HG03378 (cell line): ENCODE data around the gene ABCA12.

Source experiments
- ATAC-seq: cut with Tn5 transposase; IDR thresholded peaks from one replicate; pipeline ENCODE4 v1.9.1; 2021; ENCODE audit warnings: mild to moderate bottlenecking, moderate library complexity; ENCODE audit not compliant: unreplicated experiment

ABCA12 gene

DNA sequence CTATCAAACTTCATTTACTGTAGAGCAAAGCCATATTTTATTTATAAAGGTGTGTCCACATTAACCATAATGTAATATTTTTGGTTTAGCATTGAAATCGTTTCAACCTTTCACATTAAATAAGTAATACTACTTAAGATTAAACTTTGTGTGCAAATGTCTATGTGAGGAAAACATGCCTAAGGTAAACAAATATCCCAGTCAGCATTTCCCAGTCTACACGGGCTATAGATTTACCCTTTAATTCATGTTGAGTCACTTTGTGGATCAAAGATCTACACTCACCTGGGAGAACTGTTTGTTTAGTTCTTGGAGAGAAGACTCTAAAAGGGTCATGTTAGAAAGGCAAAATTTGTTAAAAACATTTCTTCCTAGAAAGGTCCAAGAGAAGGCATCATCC, 89.1 kb downstream of the ABCA12 start:
- ATAC-seq, result no peak

DNA sequence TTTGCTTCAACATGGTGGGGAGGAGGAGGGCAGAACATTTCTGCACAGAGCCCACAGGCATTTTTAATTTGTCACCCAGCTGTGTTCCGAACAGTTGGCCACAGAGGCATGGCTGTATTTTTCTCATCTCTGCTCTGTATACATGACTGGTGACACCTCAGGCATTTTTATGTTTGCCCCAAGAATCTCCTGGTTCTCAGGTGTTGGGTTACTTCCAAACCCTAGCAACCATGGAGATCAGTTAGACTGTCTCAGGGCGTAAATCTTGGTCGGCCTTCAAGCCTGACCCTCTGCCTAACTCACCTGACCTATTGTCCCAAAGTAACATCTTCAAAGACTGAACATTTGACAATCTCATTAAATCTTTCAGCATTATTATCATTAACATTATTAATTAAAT, 100.0 kb downstream of the ABCA12 start:
- no peak for ATAC-seq

DNA sequence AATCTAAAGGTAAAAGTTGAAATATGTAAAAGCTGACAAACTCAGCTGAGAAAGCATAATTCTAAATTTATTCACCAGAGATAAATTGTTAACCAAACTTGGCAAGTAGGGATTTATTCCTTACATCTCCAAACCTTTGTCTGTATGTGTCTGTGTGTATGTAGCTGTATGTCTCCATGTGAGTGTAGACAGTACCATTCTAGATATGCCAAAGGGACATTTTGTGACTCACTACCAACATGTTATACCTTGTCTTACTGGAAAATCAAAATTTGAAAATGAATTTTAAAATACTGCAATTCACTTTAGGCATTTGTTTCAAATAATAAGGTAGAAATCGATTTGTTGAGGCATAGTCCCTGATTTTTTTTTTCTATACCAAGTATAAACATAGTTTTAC, 102.1 kb downstream of the ABCA12 start:
- ATAC-seq, result no peak

DNA sequence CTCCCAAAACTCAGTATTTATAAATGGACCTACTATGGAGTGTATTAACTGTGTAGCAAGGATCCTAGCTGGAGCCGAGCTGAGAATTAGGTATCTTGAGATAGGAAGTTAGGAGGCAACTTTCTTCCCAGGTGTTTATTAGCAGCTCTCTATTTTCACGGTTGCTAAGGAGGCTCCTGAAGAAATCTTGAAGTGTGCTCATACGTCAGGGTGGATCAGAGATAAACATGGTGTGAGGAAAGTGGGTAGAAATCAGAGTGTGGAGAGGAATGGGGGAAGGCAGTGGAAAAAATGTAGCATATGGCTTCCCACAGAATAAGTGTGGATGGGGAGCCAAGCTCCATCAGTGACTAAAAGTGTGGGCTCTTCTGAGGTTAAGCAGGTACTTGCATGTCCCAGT, 104.3 kb downstream of the ABCA12 start:
- ATAC-seq, result no peak

DNA sequence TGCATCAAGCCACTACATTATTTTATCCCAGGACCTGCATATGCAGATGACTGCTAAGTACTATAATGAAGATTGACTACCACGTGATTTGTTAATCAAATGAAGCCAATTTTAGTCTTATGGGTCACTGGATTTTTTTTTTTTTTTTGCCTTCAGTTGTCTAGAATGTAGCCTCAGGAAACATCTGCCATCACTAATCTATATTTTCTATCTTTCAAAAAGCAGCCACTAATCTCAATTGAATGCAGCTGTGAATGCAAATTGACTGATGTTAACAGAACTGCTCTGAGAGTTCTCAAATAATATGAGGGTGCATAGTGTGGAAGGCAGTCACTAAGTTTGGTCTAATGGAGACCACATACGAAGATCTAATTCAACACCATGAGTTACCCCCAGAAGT, 106.3 kb downstream of the ABCA12 start:
- no peak for ATAC-seq

DNA sequence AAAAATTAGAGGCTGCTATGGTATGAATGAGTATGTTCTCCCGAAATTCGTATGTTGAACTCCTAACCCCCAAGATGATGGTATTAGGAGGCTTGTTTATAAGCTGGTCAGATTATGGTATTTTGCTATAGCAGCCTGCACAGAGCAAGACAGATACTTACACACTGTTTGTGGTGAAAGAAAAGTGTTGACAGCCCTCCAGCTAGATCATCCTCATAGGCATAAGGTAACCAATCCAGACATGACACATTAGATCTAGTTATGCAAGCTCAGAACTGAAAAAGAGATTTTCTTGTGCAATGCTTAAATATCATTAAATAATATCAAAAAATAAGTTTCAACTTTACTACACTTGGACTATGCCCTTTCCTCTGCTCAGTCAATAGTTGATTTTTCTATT, 107.1 kb downstream of the ABCA12 start:
- ATAC-seq, result no peak

DNA sequence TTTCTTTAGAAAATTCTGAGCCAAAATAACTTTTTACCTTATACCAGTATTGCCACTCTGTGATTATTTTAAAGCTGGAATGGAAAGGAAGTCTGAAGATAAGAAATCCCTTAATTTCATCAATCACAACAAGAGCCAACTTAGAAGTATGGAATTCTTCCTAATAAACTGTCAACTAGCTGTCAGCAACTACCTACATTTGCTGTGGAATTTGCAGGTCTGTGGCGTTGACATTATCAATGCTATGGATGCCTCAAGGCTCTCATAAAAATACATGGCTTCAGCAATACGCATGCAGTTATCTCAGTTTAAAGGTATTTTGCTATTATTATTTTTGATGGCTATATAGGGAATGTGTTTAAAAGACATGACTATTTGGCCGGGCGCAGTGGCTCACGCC, 108.5 kb downstream of the ABCA12 start:
- ATAC-seq, result no peak

DNA sequence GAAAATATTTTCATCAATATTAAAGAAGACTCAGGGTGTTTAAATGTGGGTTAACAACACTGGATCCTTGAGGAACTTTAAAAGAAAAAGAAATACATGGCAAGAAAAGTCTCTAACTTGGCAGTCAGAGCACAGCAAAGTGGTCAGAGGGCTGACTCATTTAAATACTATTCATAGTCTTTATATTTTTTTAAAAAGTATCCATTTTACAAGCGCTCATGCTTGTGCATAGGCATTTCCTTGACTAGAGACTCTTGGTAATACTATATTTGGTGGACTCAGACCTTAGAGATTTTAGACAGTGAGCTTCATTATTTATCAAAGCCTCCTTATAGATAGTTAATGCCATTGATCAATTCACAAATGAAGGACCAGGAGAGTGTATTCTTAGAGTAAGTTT, 110.2 kb downstream of the ABCA12 start:
- no peak for ATAC-seq

DNA sequence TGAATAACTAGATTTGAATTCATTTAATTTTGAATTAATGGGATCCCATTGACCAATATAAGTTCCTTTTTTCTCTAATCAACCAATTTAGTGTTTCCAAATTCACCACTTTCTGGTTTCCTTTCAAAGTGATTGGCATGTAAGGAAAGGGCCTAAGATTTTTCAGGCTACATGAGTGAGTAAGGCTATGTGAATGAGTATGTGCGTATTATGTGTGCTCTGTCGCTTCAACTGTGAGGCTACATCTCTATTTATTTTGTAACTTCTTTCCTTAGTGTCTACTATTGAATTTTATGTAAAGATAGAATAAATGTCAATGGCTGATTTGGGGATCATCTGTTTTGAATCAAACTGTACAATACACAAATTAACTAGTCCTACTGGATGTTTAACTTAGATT, 110.6 kb downstream of the ABCA12 start:
- no peak for ATAC-seq

DNA sequence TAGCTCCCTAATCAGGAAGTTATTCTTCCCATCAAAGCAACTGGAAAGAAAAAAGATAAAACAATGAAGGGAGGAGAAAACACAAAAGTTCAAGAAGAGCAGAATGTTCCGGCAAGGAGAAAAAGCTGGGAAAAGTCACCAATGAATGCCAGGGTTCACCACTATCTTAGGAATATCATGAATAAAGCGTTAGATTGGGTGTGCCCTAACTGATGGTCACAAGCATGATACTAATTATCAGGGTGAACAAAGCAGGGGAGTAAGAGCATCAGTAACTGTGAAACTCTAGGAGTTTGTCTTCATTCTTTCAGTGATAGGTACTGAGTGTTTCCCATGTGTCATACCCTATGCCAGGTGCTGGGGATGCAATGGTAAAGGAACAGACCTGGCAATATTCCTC, 115.5 kb downstream of the ABCA12 start:
- ATAC-seq, result no peak

DNA sequence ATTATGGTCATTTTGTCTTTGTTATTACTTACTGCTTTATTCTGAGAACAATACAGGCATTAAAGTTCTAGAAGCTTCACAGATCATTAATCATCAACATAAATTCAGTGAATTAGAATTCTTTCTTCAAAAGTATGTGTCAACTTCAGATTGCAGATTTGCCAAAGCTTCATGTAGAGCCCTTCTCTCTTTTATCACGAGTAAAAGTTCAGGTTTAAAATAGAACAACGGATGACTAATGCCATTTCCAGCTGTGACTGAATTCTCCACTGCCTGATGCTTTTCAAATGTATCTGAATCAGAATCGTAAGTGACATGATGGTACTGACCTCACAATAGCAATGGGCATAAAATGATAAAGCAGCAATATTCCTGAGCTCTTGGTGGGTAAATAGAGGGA, 116.0 kb downstream of the ABCA12 start:
- no peak for ATAC-seq

DNA sequence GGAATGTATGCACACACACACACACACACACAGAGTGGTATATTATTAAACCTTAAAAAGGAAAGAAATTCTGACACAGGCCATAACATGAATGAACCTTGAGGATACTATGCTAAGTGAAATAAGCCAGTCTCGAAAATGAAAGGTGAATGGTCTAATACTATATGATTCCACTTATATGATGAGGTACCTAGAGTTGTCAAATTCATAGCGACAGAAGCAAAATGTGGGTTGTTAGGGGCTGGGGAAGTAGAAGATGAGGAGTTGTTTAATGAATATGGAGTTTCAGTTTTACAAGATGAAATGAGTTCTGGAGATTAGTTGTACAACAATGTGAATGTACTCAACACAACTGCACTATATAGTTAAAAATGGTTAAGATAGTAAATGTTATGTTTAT, 118.1 kb downstream of the ABCA12 start:
- no peak for ATAC-seq

DNA sequence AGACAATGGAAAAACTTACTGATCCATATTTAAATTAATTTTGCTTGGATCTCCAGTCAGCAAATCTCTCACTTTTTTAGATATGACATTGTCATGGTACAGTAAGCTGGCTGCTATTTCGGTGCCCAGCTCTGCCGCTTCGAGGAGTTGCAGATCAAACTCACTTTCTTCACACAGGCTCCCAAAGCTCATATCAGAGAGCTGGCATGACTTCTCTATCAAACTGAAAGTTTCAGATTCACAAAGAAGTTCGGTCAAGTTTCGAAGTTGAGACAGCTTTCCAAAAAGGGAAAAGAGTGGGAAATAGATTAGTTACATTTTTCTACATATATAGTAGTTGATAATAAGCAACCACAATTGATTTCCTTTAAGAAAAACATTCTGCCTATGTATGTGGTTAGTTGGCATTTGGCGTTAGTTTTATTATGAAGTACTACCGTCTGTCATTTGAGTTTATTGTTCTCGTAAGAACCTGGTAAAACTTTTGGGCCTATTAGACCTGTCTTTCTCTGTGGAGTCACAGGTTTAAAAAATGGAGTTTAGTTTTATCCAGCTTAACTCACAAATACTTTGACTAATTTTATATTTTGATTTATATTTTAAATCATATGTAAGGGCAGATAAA, 118.8 kb downstream of the ABCA12 start:
- peak; percentile 42 for ATAC-seq

DNA sequence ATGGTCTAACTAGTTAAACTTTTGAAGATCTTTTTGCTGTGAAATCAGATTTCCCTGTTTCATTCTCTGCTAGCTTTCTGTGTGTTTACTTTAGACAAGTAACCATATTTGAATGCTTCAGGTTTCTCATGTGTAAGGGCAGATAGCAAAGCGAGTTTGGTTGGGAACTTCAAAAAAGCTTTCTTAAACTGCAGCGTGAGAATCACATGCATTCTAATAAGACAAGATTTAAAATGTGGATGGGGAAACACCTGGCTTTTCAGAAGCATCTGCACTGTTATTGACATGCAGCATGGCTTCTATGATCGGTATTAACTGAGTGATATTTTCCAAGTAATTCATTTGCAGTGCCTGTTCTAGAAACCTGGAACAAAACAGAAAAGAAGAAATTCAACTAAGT, 119.3 kb downstream of the ABCA12 start:
- no peak for ATAC-seq

DNA sequence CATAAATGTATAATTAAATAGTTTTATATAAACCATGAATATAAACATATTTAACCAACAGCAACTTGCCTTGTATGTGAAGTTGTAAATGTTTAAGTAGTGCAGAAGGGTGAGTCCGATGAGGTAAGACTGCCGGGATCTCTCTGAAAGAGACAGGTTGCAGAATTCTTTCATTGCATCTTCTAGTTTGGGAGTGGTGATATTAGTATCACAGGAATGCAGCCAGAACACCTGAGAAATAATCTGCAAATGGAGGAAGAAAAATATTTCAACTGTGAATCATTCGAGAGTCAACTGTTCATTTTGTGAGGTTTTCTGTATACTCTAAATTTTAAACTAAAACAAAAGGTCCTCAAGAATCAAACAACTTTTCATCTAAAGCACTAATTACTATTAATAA, 123.0 kb downstream of the ABCA12 start:
- no peak for ATAC-seq

DNA sequence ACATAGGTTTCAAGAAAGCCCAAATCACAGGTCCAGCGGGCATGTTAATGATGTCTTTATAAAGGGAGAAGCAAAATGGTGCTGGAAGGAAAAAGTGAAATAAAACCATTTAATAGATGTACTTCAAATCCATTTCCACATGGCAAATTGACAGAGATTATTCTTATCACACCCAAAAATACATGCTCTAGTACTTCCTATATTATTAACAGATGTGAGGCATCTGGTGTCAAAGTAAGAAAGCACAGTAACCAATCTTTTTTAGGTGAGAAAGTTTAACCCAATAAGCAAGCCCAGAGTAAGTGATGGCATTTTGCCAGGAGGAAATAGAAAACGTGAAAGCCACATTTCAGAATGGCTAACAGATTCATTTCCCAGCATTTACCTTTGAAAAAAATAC, 128.0 kb downstream of the ABCA12 start:
- ATAC-seq, result no peak

DNA sequence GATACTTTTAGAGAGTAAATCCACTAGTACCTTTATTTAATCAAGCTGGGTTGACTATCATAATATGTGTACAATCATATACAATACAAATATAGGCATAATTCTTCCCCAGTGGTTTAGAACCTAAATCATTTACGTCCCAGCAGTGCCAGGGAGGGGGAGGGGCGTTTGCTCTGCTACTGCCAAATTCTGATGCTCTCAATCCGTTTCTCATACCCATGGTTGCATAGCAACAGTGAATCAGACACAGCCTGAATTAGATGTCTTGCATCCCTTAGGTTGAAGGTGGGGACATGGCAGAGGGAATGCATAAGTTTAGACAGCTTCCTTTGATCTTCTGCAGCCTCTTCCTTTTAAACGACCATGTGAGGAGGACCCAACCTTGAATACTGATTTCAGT, 135.4 kb downstream of the ABCA12 start:
- ATAC-seq, result no peak

DNA sequence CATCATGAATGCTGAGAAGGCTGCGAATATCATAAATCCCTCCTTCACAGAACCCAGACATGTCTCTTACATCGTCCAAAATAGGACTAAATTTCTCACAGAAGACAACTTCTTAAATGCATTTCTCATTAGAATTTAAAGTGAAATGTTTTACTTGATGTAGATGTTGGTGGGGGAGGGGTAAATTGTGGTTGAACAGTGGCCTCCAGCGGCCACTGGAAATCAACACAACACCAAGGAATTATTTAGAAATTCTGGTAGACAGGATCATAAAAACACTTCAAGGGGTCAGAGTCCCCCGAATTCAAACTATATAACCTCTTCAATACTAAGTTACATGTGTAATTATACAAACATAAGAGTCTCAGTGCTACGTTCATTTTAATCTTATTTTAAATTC, 135.9 kb downstream of the ABCA12 start:
- peak; percentile 51 for ATAC-seq

DNA sequence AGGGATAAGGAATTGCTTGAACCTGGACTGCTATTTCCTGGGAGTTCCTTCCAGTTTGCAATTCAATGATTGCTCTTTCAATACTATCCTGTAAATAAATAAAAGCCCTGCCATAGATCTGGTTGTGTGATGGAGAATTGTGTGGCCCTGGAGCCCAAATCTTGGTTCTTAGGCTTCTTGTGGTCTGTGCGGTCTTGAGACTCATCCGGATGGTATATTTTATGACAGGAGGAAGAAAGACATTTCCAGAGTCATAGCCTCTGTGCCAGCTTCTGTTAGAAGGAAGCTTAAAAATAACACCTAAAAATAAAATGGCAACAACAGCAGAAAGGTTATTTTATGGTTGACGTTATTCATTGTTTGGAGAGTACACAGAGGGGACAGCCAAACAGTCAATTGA, 137.7 kb downstream of the ABCA12 start:
- no peak for ATAC-seq

DNA sequence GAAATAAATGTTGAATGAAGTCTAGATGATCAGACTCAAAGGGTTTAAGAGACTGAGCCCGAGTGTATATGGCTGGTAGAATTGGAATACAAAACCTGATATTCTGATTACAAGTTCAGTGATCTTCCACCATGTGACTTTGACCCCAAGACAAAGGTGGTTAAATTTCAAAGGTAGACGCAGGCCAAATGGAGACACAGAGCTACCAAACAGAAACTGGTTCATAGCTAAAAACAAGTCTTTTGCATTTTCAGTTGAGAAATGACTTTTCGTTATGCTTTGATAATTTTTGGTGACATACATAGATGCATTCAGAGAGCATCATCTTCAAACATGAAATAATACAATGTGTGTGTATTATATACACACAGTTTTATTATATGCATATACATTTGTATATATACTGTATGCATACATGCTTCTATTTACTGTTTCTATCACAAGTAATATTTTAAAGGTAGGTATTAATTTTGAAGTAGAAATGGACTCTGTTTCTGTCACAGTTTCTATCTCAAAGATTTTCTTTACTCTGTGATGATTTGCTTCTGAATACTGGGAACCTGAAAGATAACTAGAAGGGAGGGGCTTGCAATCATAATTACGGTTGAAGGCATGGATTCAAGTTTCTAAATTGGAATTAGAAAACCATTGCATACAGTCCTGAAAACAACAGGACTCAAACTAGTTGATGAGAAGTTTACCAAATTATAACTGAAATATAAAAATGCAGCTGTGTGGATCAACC, 142.3 kb downstream of the ABCA12 start:
- peak; percentile 94 for ATAC-seq

DNA sequence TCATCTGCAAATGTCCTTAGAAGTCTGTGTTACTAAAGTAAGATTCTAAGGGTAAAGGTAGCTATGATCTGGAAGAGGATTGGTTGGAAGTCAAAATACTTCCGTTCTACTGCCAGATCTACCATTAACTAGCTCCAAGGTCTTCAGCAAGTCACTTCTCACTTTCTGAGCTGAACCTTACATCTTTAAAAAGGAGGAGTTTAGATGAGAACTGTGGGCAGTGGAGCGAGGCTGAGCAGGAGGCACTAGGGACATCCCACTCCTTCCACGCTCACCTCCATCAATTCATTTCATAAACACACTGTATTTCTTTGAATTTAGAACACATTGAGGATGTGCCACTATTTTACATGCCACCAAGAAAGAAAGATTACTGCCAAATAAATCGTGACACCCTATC, 143.0 kb downstream of the ABCA12 start:
- ATAC-seq, result peak; percentile 50

DNA sequence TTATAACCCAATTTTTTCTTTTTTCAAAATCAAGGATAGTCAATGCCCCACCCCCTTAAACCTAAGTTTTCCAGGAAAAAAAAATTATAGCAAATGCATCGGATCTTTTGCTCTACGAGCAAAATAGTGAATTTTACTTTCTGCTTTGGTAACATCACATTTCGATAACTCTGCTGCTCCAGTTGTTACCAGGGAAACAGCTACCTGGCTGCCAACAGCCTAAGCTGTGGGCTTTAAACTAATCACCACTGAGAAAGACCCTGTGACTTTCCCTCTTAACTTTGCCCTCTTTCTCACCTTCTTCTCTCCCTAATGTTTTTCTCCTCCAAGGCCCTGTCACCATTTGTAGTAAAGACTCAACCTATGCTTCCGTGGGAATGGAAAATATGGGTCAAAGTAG, 145.5 kb downstream of the ABCA12 start:
- no peak for ATAC-seq

DNA sequence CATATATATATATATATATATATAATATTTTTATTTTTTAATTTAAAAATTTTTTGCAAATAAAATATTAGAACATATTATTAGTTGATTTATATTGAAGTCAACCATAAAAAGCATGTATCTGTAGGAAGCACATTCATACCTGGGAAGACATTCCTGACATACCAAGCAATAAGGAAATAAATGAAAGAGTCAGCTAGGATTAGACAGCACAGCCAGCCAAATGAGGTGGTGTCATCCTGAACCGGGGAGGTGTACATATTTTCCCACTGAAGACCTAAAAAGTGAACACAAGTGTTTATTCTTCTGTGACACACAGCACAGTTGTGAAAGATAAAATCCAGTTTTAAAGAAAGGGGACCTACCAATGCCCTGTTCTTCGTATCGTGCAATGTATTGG, 149.2 kb downstream of the ABCA12 start:
- no peak for ATAC-seq
